Cardiac muscle cell (in vitro differentiated cells and primary cell): ENCODE measurements around the gene OVCH1. TPM values are rescaled to one million over a fixed set of nuclear protein-coding genes. Genes with fewer than 3 reads are reported as not detected.

Experiments used
- DNase-seq, 2 donors: peaks; one replicate each; pipeline versions ENCODE4 v3.0.0 to v3.0.0-alpha.2; 2010 to 2017; ENCODE audit warnings: low read depth in 1 of 2, low spot score in 1 of 2
- H3K27ac ChIP-seq: fragments of 200-600 bp; sonication (generic); 2 replicates; pipeline ENCODE4 v1.5.1; 2016
- H3K27me3 ChIP-seq: fragments of 200-600 bp; sonication (generic); 2 replicates; pipeline ENCODE4 v1.6.0; 2016; ENCODE audit warnings: control low read depth
- H3K36me3 ChIP-seq: fragments of 200-600 bp; sonication (generic); 2 replicates; pipeline ENCODE4 v1.5.1; 2016; ENCODE audit warnings: control low read depth
- H3K4me1 ChIP-seq: fragments of 200-600 bp; sonication (generic); 2 replicates; pipeline ENCODE4 v1.8.1; 2017; ENCODE audit warnings: low read depth, mild to moderate bottlenecking, mixed run types
- H3K4me3 ChIP-seq: fragments of 200-600 bp; sonication (generic); 2 replicates; pipeline ENCODE4 v1.5.1; 2016; ENCODE audit warnings: mild to moderate bottlenecking
- H3K9me3 ChIP-seq: fragments of 200-600 bp; sonication (generic); 2 replicates; pipeline ENCODE4 v1.5.1; 2017; ENCODE audit warnings: low read depth, mild to moderate bottlenecking, control low read depth
- polyA plus RNA-seq: library from polyadenylated mRNA; unstranded; fragments of >200 nt; fragmentation: Nextera tagmentation; extraction: Ambion mirVana; gene quantifications from 2 replicates; pipeline ENCODE4 v1.2.1, GENCODE V29; 2016
- total RNA-seq: library from RNA; depleted of rRNA; stranded (reverse); fragments of >200 nt; gene quantifications from 2 replicates; pipeline ENCODE4 v1.2.3, GENCODE V29; 2016
- TF ChIP-seq, protein P1 (sequence below): IDR thresholded peaks from 2 replicates; pipeline ENCODE4 v1.5.1; 2012; ENCODE audit warnings: low read depth, mild to moderate bottlenecking, low read length

The OVCH1 gene
- total and polyA plus RNA-seq, 2 experiments from 2014 or later, result not detected

DNA sequence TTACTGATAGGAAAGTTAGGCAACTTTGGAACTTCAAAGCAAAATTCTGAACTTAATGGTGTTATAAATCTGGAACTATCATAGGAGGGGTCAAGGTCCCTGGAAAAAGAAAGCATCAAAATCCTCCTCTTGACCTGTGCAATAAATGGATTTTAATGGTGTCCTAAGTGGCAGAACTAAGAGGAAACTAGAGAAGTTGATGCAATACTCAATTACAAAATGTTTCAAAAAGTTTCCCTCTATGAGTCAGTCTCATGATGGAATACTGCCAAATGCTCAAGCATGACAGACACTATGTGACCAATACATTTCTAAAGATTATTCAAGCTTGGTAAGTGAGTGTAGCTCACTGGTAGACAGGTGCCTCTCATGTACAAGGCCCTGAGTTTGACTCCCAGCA, 68.9 kb downstream of the OVCH1 start:
- no peaks in the 10 kb centered on the region for H3K4me1 ChIP-seq
- no peak overlapping the region for H3K27ac ChIP-seq
- TF ChIP-seq, protein P1, sequence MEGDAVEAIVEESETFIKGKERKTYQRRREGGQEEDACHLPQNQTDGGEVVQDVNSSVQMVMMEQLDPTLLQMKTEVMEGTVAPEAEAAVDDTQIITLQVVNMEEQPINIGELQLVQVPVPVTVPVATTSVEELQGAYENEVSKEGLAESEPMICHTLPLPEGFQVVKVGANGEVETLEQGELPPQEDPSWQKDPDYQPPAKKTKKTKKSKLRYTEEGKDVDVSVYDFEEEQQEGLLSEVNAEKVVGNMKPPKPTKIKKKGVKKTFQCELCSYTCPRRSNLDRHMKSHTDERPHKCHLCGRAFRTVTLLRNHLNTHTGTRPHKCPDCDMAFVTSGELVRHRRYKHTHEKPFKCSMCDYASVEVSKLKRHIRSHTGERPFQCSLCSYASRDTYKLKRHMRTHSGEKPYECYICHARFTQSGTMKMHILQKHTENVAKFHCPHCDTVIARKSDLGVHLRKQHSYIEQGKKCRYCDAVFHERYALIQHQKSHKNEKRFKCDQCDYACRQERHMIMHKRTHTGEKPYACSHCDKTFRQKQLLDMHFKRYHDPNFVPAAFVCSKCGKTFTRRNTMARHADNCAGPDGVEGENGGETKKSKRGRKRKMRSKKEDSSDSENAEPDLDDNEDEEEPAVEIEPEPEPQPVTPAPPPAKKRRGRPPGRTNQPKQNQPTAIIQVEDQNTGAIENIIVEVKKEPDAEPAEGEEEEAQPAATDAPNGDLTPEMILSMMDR, result no peak
- peak in 1 of 2 donors; percentile 88 for DNase-seq
- H3K27me3 ChIP-seq, result no peaks in the 10 kb centered on the region
- H3K4me3 ChIP-seq, result no peak overlapping the region
- no peaks in the 10 kb centered on the region for H3K36me3 ChIP-seq
- H3K9me3 ChIP-seq, result no peaks in the 10 kb centered on the region

DNA sequence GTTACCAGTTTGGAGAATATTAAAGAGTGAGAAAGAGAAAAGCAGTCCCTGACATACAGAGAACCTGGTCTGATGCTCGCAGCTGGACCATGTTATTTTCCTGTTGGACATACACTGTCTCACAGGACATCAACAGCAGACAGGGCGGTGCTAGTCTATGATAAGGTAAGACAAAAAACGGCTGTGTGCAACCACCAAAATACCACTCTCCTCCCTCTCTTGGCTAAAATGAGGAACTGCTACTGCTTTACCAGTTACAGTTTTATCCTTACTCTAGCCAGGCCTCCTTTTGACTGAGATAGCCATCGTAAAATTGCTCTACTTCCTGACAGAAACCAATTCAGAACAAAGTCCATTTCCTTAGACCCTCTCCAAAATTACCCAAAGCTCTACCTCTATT, 69.5 kb downstream of the OVCH1 start:
- Histone ChIP-seq H3K9me3 (no peaks in the 10 kb centered on the region), H3K4me3 (no peak overlapping the region), H3K4me1 (no peaks in the 10 kb centered on the region), H3K27ac (no peak overlapping the region), H3K27me3 (no peaks in the 10 kb centered on the region), H3K36me3 (no peaks in the 10 kb centered on the region)
- TF ChIP-seq, protein P1, result peak; percentile 48
- peak in 1 of 2 donors; percentile 60 for DNase-seq

DNA sequence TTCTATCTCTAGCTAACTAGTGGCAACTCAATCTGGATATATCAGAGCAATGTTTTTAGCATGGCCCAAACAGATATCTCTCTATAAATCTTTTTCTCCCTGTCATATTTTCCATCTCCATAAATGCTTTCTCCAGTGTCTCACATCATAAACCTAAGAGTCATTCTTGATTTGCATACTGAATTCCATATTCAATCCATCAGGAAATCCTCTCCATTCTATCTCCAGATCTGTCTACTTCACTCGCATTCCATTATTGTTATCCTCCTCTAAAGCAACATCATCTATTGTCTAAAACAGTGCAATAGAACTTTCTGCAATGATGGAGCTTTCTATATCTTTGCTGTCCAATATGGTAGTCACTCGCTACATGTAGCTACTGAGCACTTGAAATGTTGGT, 71.0 kb downstream of the OVCH1 start:
- DNase-seq, result no peak
- TF ChIP-seq, protein P1, result no peak
- H3K27ac ChIP-seq, result no peak overlapping the region
- no peaks in the 10 kb centered on the region for H3K4me1 ChIP-seq
- H3K27me3 ChIP-seq, result no peaks in the 10 kb centered on the region
- H3K9me3 ChIP-seq, result no peaks in the 10 kb centered on the region
- H3K36me3 ChIP-seq, result no peaks in the 10 kb centered on the region
- no peak overlapping the region for H3K4me3 ChIP-seq

DNA sequence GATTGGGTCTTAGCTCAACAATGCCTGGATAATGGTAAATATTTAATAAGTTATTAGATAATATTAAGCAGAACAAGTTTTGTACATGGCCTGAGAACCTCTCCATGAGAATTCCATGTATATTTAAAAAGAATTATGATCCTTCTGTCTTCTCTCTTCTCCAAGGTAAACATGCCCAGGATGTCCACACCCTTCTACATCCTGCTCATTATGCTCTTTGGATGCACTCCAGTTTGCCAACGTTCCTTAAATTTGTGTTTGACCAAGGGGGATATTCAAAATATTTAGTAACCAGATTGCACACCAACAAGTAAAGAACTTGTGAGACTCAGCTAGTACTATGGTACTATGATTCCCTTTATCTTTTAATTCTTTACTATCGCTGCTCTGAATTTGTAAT, 71.8 kb downstream of the OVCH1 start:
- TF ChIP-seq, protein P1, result no peak
- Histone ChIP-seq H3K36me3 (no peaks in the 10 kb centered on the region), H3K27me3 (no peaks in the 10 kb centered on the region), H3K9me3 (no peaks in the 10 kb centered on the region), H3K4me3 (no peak overlapping the region), H3K4me1 (no peaks in the 10 kb centered on the region), H3K27ac (no peak overlapping the region)
- DNase-seq, result no peak

DNA sequence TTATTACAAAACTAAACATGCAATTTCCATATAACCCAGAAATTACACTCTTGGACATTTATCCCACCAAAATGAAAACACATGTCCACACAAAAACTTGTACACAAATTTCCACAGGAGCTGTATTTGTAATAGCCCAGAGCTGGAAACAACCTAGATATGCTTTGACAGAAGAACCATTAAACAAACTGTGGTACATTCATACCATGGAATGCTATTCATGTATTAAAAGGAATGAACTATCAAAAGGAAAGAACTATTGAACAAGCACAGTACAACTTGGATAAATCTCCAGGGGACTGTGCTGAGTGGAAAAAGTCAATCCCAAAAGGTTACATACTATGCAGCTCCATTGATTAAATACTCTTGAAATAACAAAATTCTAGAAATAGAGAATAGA, 80.7 kb downstream of the OVCH1 start:
- no peaks in the 10 kb centered on the region for H3K27me3 ChIP-seq
- no peak overlapping the region for H3K27ac ChIP-seq
- TF ChIP-seq, protein P1, result no peak

DNA sequence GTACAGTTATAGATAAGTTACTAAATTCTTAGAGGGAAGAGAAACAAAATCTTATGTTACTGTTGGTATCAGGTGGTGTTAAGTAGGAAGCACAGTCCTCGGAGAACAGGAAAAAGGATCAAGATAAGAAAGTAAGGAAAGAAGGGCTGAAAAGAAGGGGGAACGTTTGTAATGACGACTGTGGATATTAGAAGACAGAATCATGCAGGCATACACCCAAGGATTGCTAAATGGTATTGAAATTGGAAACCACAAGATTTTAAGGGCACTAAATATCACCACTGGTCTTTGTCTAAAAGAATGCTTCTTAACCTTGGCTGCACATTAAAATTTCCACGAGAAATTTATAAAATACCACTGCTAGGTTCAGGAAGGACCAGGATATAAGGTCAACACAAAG, 82.4 kb downstream of the OVCH1 start:
- Histone ChIP-seq H3K4me1 (no peaks in the 10 kb centered on the region), H3K27ac (no peak overlapping the region), H3K36me3 (no peaks in the 10 kb centered on the region), H3K9me3 (no peaks in the 10 kb centered on the region), H3K27me3 (no peaks in the 10 kb centered on the region), H3K4me3 (no peak overlapping the region)
- TF ChIP-seq, protein P1, result no peak
- DNase-seq, result no peak

More for the DNA sequence above, 80.7 kb downstream of the OVCH1 start:
- H3K9me3 ChIP-seq, result no peaks in the 10 kb centered on the region
- H3K36me3 ChIP-seq, result no peaks in the 10 kb centered on the region
- no peaks in the 10 kb centered on the region for H3K4me1 ChIP-seq
- no peak overlapping the region for H3K4me3 ChIP-seq
- DNase-seq, result no peak
